SHP77 (cell line): ENCODE measurements around the gene MTMR12.

Experiments
- DNase-seq, 2 experiments: peaks; one replicate each; lab custom pipeline; 2025; lab: John Stamatoyannopoulos, UW

MTMR12 gene

DNA sequence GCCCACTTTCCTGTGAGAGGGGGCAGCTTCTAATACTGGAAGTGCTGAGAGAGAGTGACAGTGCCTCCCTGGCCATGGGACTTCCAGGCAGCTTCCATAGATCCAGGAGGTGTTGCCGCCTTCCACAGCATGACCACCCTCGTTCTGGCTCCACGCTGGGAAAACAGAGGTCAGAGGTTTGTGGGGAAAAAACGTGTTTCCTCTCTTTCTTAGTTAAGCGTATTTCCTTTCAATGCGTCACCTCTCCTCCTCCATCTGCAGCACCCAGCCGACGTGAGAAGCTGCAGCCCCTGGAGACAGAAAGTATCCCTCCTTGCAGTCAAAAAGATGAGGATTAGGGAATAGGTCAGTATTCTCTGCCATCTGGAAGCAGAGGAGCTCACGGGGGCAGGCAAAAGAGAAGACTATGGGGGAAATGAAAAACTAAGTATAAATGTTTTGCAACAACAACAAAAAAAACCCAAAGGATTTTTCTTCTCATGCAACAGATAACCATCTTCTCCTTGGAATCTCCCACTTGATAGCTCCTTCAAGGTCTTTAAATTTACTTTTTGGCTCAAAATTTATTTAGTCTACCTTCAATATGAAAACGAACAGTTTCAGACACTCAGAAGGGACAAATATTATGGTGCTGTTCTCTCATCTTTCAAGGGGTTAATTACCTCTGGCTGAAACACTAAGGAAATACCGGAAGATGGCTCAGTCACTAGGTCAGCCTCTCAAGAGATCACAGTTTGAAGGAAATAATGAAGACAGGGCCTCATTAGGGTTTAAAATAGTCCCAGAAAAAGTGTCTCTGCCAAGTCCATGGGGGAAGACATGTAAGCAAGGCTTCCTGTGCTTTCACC is 38.0 kb downstream of the MTMR12 start:
- no peak for DNase-seq

DNA sequence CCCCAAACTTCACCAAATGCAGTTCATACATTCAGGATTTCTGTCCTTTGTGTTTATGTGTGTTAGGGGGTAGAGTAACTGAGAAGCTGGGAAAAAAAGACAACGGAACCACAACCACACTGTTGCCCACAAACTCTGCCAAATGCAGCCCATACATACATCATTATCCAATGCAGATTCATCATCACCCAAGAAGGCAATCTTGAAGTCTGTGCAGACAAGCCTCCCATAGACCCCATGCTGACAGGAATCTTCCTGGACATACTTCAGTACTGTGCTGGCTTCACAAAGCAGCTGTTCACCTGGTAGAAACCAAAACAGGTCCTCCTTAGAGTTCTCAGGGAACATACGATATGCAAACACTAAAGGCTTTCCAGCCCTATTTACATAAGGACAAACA is 38.9 kb downstream of the MTMR12 start:
- DNase-seq = no peak

DNA sequence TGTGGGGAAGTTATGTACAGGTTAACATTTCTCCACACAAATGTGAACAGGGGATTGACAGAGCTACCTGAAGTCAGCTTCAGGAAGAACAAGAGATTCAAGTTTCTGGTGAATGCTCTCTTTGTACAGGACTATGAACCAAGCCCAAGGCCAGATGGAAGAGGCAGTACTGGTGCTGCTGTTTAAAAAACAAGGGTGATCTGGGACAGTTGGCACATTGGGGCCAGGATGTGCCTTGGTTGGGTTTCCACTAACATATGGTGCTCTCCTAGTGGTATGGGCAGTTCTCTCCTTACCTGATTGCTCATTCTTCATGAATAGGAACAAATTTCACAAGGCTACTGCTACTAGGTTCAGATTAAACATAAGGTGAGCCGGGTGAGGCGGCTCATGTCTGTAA is 40.0 kb downstream of the MTMR12 start:
- DNase-seq = no peak

DNA sequence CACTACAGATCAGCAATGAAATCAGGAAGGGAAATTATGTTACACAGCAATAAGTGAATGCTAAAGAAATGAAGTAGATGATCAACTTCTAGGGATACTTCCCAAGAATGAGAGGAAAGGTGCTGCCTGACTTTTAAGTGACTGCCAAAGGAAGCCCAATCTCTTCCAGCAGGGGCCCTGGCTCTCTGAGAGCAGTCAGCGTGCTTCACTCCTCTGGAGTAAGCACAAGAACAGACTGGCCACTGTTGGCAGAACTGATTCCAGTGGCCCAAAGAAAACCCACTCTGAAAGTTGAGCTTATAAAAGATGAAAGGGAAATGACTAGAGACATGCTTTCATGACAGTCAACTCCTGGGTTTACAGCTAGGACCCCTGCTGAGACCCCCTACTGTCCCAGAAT is 41.8 kb downstream of the MTMR12 start:
- DNase-seq = no peak

GRCh38 chr5:32270178-32270577 is 42.6 kb downstream of the MTMR12 start:
- DNase-seq = no peak

GRCh38 chr5:32265902-32266301 is 46.8 kb downstream of the MTMR12 start:
- no peak for DNase-seq

DNA sequence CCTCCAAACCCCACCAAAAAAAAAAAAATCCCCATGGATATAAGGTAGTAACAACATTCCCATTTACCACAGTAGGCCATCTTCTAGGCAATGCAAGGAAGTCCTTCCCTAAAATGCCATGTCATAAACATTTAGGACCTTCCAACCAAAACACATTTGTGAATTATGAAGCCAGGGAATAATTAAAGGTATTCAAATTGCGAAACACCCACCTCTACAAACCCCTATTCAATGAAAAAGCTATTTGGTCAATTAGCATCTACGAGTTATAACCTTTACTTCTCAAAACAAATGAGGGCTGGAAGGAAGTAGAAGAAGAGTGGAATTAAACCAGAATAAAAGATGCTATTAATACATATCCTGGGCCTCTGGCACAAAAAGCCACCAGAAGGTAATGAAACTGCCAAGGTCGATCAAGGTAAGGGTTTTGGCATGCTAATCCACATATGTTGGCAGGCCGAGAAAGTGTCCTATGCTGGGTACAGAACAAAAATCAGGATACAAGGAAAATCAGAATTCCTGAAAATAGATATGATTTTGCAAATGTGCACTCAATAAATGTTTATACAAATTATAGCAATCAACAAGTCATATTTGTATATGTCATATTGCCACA is 47.7 kb downstream of the MTMR12 start:
- DNase-seq = no peak

- no peak for DNase-seq
These were observed 49.1 kb downstream of the MTMR12 start for GRCh38 chr5:32263684-32264083.

DNA sequence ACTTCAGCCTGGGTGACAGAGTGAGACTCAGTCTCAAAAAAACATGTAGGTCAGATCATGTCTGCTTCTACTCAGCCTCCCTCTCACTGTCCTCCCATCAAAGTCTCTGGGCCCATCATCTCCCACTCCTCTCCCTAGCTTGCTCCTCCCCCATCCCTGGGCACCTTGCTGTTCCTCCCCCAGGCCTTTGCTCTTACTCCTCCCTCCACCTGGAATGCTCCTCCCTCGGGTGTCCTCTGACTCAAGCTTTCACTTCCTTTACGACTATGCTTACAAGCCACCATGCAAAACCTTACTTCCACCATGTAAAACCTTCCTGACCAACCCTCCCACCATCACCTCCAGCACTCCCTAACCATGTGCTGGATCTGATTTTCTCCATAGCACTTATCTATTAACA is 51.5 kb downstream of the MTMR12 start:
- no peak for DNase-seq

DNA sequence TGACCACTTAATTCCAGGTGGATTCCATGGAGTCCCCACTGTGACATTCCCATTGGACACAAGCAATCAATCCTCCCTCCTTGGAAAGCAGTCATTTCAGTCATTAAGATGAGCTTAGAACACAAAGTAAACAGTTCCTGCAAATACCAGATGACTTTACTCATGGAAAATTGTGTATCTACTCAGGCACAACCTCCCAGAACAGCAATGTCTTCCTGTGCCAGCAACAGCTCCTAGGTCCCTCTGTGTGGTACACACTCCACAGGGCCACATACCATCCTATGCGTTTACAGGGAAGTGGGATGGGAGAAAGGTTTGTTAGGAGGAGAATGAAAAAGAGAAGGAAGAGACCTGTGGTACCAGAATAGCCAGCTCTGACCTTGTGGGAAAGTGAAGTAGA is 53.7 kb downstream of the MTMR12 start:
- no peak for DNase-seq

DNA sequence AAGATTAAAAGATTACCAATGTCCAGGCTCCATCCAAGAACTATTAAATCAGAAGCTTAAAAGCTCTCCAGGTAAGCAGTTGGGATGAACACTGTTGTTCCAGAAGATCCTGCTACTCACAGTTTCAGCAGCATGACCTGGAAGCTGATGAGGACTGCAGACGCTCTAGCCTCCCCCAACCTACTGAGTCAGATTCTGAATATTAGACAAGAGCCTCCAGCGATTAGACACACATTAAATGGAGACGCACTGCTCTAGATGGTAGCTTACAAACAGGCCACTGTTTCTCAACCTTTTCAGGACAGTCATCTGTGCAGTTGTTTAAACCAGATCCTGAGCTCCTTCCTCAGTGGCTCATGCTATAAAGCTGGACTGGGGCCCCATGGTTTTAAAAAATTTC is 54.3 kb downstream of the MTMR12 start:
- no peak for DNase-seq

GRCh38 chr5:32255540-32255900 is 57.2 kb downstream of the MTMR12 start:
- no peak for DNase-seq

DNA sequence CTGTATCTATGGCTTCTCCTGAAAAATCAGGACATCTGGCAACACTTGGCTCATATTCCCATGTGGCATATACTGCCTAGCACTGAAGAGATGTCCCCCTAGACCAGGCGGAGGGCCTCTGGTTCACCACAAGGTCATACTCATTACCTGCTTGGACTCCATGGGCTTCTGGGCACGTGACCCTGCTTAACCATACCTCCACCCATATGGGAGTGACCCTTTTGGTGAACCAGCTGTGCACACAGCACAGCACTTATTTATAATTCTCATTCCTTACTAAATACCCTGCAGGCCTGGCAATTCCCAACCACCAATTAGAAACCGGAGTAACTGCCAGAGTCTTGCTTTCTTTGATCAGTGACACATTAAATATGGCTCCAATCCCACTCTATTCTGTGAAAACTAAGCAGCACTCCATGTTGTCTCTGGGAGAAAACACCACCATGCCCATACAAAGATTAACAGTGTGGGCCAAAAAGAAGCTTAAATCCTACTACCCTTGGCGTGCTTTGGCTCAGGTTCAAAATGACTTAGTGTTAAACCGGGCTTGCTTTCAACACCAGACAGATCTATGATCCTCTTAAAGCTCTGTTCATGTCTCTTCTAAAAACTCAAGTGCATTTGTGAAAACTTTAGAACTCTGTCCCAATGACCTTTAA is 57.7 kb downstream of the MTMR12 start:
- no peak for DNase-seq

GRCh38 chr5:32251871-32252458 is 60.8 kb downstream of the MTMR12 start:
- DNase-seq = no peak

DNA sequence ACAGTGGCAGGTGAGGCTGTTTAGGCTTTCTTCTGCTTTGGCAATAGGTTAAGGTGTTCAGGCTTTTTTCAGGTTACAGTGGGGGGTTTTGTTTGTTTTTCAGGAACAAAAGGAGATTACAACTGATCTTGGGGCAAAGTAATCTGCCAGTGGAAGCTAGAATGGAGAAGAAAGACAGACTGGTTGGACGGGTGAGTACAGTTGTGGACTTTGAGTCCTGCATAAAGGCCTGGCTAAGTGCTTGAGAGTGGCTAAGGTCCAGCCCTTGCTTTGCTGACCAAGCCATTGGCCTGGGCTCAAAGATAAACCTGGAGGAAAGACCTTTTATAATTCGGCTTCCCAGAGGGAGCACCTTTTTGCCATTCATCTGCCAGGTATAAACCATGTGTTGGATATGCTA is 63.1 kb downstream of the MTMR12 start:
- DNase-seq = no peak

DNA sequence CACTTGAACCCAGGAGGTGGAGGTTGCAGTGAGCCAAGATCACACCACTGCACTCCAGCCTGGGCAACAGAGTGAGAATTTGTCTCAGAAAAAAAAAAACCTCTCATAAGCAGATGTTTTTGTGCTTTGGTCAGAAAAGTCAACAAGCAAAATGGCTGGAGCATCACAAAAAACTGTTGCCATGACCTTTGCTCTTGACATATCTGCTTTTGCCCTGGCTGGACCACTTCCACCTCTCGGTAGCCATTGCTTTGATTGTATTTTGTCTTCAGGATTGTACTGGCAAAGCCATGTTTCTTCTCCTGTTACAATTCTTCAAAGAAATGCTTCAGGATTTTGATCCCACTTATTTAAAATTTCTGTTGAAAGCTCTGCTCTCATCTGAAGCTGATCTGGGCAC is 67.0 kb downstream of the MTMR12 start:
- no peak for DNase-seq

GRCh38 chr5:32244017-32244416 is 68.7 kb downstream of the MTMR12 start:
- DNase-seq = no peak

- no peak for DNase-seq
These were observed 71.5 kb downstream of the MTMR12 start for GRCh38 chr5:32241034-32241783.

- DNase-seq = no peak
These were observed 73.4 kb downstream of the MTMR12 start for GRCh38 chr5:32239385-32239784.

GRCh38 chr5:32233696-32234447 is 78.9 kb downstream of the MTMR12 start:
- no peak for DNase-seq

GRCh38 chr5:32233220-32233695 is 79.5 kb downstream of the MTMR12 start:
- DNase-seq = no peak
